ENCODE data around the gene SORCS3. TPM values are rescaled to one million over a fixed set of nuclear protein-coding genes. Genes with fewer than 3 reads are reported as not detected.

SORCS3 gene
- total RNA-seq, 2 donors from 2014 or later, result 4.3 TPM; not detected in 1

- no peak for DNase-seq (ENCODE audit: low spot score)
- 43% methylated on average over 4 of the region's 4 CpGs for WGBS
- H3K27ac ChIP-seq, result no peak overlapping the region
- no peak overlapping the region for H3K4me3 ChIP-seq
- no peaks in the 10 kb centered on the region for H3K9me3 ChIP-seq
- intact Hi-C loops (cut with DNase I), result no loop called here
- H3K27me3 ChIP-seq (replicated peaks; ENCODE audit: insufficient read depth), result no peaks in the 10 kb centered on the region
- no peak for TF ChIP-seq CTCF (IDR thresholded peaks at IDR 0.05)
- no peaks in the 10 kb centered on the region for H3K4me1 ChIP-seq (replicated peaks)
- H3K36me3 ChIP-seq, result no peaks in the 10 kb centered on the region
Observed at GRCh38 chr10:105161767-105162166, 520.7 kb downstream of the SORCS3 start.

GRCh38 chr10:105170521-105170920 lies 529.4 kb downstream of the SORCS3 start:
- 63% methylated on average over 1 of the region's 1 CpG for WGBS

GRCh38 chr10:105171945-105172344 lies 530.9 kb downstream of the SORCS3 start:
- DNase-seq (ENCODE audit: low spot score), result no peak
- Histone ChIP-seq H3K4me1 (replicated peaks) (no peaks in the 10 kb centered on the region), H3K4me3 (no peak overlapping the region), H3K27me3 (replicated peaks; ENCODE audit: insufficient read depth) (no peaks in the 10 kb centered on the region), H3K36me3 (no peaks in the 10 kb centered on the region), H3K27ac (no peak overlapping the region), H3K9me3 (no peaks in the 10 kb centered on the region)
- intact Hi-C loops (cut with DNase I), result no loop called here
- WGBS, result 79% methylated on average over 3 of the region's 3 CpGs
- TF ChIP-seq POLR2A (IDR thresholded peaks at IDR 0.05), result no peak
- no peak for TF ChIP-seq CTCF (IDR thresholded peaks at IDR 0.05)
- no peak for TF ChIP-seq POLR2AphosphoS5 (IDR thresholded peaks at IDR 0.05)

More at GRCh38 chr10:105170521-105170920, 529.4 kb downstream of the SORCS3 start:
- no peaks in the 10 kb centered on the region for H3K36me3 ChIP-seq
- no peak for TF ChIP-seq POLR2A (IDR thresholded peaks at IDR 0.05)
- TF ChIP-seq POLR2AphosphoS5 (IDR thresholded peaks at IDR 0.05), result no peak
- no peak for TF ChIP-seq CTCF (IDR thresholded peaks at IDR 0.05)
- intact Hi-C loops (cut with DNase I), result no loop called here
- H3K9me3 ChIP-seq, result no peaks in the 10 kb centered on the region
- H3K27ac ChIP-seq, result no peak overlapping the region
- no peak overlapping the region for H3K4me3 ChIP-seq
- H3K27me3 ChIP-seq (replicated peaks; ENCODE audit: insufficient read depth), result no peaks in the 10 kb centered on the region
- DNase-seq (ENCODE audit: low spot score), result no peak
- H3K4me1 ChIP-seq (replicated peaks), result no peaks in the 10 kb centered on the region

- Histone ChIP-seq H3K4me3 (no peak overlapping the region), H3K4me1 (replicated peaks) (no peaks in the 10 kb centered on the region), H3K36me3 (no peaks in the 10 kb centered on the region), H3K9me3 (no peaks in the 10 kb centered on the region), H3K27me3 (replicated peaks; ENCODE audit: insufficient read depth) (no peaks in the 10 kb centered on the region), H3K27ac (no peak overlapping the region)
- TF ChIP-seq POLR2A (IDR thresholded peaks at IDR 0.05) (no peak), CTCF (IDR thresholded peaks at IDR 0.05) (no peak), POLR2AphosphoS5 (IDR thresholded peaks at IDR 0.05) (no peak)
- no peak for DNase-seq (ENCODE audit: low spot score)
- intact Hi-C loops (cut with DNase I), result no loop called here
Observed at GRCh38 chr10:105181626-105182025, 540.5 kb downstream of the SORCS3 start.

GRCh38 chr10:105183536-105183935 lies 542.4 kb downstream of the SORCS3 start:
- Histone ChIP-seq H3K27me3 (replicated peaks; ENCODE audit: insufficient read depth) (no peaks in the 10 kb centered on the region), H3K27ac (no peak overlapping the region), H3K4me1 (replicated peaks) (no peaks in the 10 kb centered on the region), H3K4me3 (no peak overlapping the region), H3K36me3 (no peaks in the 10 kb centered on the region), H3K9me3 (no peaks in the 10 kb centered on the region)
- WGBS, result 87% methylated on average over 4 of the region's 4 CpGs
- TF ChIP-seq CTCF (IDR thresholded peaks at IDR 0.05) (no peak), POLR2A (IDR thresholded peaks at IDR 0.05) (no peak), POLR2AphosphoS5 (IDR thresholded peaks at IDR 0.05) (no peak)
- intact Hi-C loops (cut with DNase I), result no loop called here
- no peak for DNase-seq (ENCODE audit: low spot score)
